ENCODE data around the gene FOXP1. TPM values are rescaled to one million over a fixed set of nuclear protein-coding genes. Genes with fewer than 3 reads are reported as not detected.

Gene FOXP1
- total and polyA plus RNA-seq, 4 donors, result 4.9 to 35.4 (median 32.0) TPM

DNA sequence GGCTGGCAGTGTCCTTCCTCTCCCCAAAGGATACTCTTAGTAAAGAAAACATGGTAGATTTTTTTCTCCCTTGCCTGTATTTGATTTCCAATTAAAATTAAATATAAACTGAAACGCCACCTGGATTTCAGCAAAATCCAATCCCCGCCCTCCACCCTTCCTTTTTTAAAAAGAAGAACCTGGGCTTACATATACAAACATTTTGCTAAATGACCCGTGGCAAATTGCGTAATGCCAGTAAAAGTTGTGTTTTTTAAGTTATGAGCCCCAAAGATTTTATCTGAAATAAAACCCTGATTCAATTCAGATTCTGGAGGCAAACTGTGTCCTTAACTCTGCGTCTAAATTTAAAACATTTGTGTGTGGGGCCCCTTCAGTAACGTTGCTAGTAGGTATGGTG, 403.0 kb downstream of the FOXP1 start:
- H3K9me3 ChIP-seq (ENCODE audit: control insufficient read depth in 4 of 4, low read length in 3 of 4), result no peaks in the 10 kb centered on the region
- no peak for DNase-seq (ENCODE audit: low spot score)
- H3K27me3 ChIP-seq (ENCODE audit: control insufficient read depth in 4 of 4, insufficient read depth in 4 of 4, low read length in 3 of 4), result no peaks in the 10 kb centered on the region
- H3K4me3 ChIP-seq (ENCODE audit: low read depth in 1 of 3, low read length in 3 of 3), result no peak overlapping the region
- no peak overlapping the region for H3K9ac ChIP-seq (ENCODE audit: low read depth in 1 of 2, low read length in 2 of 2)
- WGBS, result 41% methylated on average over 6 of the region's 6 CpGs
- H3K27ac ChIP-seq (ENCODE audit: low read depth in 1 of 2, low read length in 2 of 2), result no peak overlapping the region
- peaks cover 0 to 11% (median 0%) of the 10 kb centered on the region in 4 donors for H3K4me1 ChIP-seq (ENCODE audit: control insufficient read depth in 4 of 4, insufficient read depth in 4 of 4, low read length in 3 of 4)
- no peaks in the 10 kb centered on the region for H3K36me3 ChIP-seq (ENCODE audit: control insufficient read depth in 4 of 4, insufficient read depth in 3 of 4, low read depth in 1 of 4, low read length in 3 of 4)
- TF ChIP-seq HNF4A (conservative IDR thresholded peaks at IDR 0.05), result peak in 1 of 2 donors; percentile 9
- TF ChIP-seq, protein P1, sequence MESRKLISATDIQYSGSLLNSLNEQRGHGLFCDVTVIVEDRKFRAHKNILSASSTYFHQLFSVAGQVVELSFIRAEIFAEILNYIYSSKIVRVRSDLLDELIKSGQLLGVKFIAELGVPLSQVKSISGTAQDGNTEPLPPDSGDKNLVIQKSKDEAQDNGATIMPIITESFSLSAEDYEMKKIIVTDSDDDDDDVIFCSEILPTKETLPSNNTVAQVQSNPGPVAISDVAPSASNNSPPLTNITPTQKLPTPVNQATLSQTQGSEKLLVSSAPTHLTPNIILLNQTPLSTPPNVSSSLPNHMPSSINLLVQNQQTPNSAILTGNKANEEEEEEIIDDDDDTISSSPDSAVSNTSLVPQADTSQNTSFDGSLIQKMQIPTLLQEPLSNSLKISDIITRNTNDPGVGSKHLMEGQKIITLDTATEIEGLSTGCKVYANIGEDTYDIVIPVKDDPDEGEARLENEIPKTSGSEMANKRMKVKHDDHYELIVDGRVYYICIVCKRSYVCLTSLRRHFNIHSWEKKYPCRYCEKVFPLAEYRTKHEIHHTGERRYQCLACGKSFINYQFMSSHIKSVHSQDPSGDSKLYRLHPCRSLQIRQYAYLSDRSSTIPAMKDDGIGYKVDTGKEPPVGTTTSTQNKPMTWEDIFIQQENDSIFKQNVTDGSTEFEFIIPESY (IDR thresholded peaks at IDR 0.05), result no peak
- peak in 1 of 2 donors; percentile 23 for TF ChIP-seq RAD21 (IDR thresholded peaks at IDR 0.05)
- no peak for TF ChIP-seq HNF4G (IDR thresholded peaks at IDR 0.05)
- TF ChIP-seq JUND (IDR thresholded peaks at IDR 0.05), result no peak
- TF ChIP-seq, protein P2, sequence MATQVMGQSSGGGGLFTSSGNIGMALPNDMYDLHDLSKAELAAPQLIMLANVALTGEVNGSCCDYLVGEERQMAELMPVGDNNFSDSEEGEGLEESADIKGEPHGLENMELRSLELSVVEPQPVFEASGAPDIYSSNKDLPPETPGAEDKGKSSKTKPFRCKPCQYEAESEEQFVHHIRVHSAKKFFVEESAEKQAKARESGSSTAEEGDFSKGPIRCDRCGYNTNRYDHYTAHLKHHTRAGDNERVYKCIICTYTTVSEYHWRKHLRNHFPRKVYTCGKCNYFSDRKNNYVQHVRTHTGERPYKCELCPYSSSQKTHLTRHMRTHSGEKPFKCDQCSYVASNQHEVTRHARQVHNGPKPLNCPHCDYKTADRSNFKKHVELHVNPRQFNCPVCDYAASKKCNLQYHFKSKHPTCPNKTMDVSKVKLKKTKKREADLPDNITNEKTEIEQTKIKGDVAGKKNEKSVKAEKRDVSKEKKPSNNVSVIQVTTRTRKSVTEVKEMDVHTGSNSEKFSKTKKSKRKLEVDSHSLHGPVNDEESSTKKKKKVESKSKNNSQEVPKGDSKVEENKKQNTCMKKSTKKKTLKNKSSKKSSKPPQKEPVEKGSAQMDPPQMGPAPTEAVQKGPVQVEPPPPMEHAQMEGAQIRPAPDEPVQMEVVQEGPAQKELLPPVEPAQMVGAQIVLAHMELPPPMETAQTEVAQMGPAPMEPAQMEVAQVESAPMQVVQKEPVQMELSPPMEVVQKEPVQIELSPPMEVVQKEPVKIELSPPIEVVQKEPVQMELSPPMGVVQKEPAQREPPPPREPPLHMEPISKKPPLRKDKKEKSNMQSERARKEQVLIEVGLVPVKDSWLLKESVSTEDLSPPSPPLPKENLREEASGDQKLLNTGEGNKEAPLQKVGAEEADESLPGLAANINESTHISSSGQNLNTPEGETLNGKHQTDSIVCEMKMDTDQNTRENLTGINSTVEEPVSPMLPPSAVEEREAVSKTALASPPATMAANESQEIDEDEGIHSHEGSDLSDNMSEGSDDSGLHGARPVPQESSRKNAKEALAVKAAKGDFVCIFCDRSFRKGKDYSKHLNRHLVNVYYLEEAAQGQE (IDR thresholded peaks at IDR 0.05), result no peak
- TF ChIP-seq SP1 (IDR thresholded peaks at IDR 0.05), result no peak
- no peak for TF ChIP-seq NR2F2 (IDR thresholded peaks at IDR 0.05)

DNA sequence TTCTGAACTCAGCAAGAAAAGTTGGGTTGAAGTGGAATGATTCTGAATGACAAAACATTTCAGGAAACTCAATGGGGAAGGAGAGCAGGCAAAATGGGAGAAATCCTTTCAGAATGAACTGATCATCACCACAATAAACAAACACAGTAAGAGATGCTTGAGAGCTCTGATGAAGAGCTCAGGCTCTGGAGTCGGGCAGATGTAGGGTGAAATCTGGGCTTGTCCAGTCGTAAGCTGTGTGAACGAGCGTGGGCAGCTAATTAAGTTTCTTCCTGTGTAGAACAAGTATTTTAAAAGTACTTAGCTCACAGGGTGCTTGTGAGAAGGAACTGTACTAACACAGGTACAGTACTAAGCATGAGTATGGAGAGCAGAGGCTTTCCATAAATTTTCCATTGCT, 406.2 kb downstream of the FOXP1 start:
- TF ChIP-seq RAD21 (IDR thresholded peaks at IDR 0.05), result no peak
- TF ChIP-seq NR2F2 (IDR thresholded peaks at IDR 0.05), result no peak
- no peak for TF ChIP-seq JUND (IDR thresholded peaks at IDR 0.05)
- no peak for TF ChIP-seq FOXA2 (IDR thresholded peaks at IDR 0.05)
- no peak for TF ChIP-seq HNF4G (IDR thresholded peaks at IDR 0.05)
- no peak for TF ChIP-seq TAF1 (conservative IDR thresholded peaks at IDR 0.05)
- TF ChIP-seq, protein P3, sequence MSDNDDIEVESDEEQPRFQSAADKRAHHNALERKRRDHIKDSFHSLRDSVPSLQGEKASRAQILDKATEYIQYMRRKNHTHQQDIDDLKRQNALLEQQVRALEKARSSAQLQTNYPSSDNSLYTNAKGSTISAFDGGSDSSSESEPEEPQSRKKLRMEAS (IDR thresholded peaks at IDR 0.05), result no peak
- TF ChIP-seq EGR1 (IDR thresholded peaks at IDR 0.05; ENCODE audit: low read depth in 2 of 2), result no peak
- TF ChIP-seq GABPA (IDR thresholded peaks at IDR 0.05 in 1 of 2, conservative IDR thresholded peaks at IDR 0.05 in 1 of 2), result no peak
- TF ChIP-seq, protein P2 (IDR thresholded peaks at IDR 0.05), result no peak
- TF ChIP-seq FOXA1 (IDR thresholded peaks at IDR 0.05), result no peak
- TF ChIP-seq YY1 (IDR thresholded peaks at IDR 0.05), result no peak
- TF ChIP-seq HNF4A (conservative IDR thresholded peaks at IDR 0.05), result no peak
- no peak for TF ChIP-seq RXRA (IDR thresholded peaks at IDR 0.05)
- TF ChIP-seq, protein P4, sequence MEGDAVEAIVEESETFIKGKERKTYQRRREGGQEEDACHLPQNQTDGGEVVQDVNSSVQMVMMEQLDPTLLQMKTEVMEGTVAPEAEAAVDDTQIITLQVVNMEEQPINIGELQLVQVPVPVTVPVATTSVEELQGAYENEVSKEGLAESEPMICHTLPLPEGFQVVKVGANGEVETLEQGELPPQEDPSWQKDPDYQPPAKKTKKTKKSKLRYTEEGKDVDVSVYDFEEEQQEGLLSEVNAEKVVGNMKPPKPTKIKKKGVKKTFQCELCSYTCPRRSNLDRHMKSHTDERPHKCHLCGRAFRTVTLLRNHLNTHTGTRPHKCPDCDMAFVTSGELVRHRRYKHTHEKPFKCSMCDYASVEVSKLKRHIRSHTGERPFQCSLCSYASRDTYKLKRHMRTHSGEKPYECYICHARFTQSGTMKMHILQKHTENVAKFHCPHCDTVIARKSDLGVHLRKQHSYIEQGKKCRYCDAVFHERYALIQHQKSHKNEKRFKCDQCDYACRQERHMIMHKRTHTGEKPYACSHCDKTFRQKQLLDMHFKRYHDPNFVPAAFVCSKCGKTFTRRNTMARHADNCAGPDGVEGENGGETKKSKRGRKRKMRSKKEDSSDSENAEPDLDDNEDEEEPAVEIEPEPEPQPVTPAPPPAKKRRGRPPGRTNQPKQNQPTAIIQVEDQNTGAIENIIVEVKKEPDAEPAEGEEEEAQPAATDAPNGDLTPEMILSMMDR (IDR thresholded peaks at IDR 0.05; ENCODE audit: low read depth, low read length, missing input control), result no peak
- TF ChIP-seq SP1 (IDR thresholded peaks at IDR 0.05), result no peak
- TF ChIP-seq, protein P1 (IDR thresholded peaks at IDR 0.05), result no peak
- TF ChIP-seq, protein P5, sequence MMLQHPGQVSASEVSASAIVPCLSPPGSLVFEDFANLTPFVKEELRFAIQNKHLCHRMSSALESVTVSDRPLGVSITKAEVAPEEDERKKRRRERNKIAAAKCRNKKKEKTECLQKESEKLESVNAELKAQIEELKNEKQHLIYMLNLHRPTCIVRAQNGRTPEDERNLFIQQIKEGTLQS (IDR thresholded peaks at IDR 0.05), result no peak
- Histone ChIP-seq H3K4me1 (ENCODE audit: control insufficient read depth in 4 of 4, insufficient read depth in 4 of 4, low read length in 3 of 4) (peaks cover 0 to 11% (median 0%) of the 10 kb centered on the region in 4 donors), H3K27ac (ENCODE audit: low read depth in 1 of 2, low read length in 2 of 2) (no peak overlapping the region), H3K36me3 (ENCODE audit: control insufficient read depth in 4 of 4, insufficient read depth in 3 of 4, low read depth in 1 of 4, low read length in 3 of 4) (no peaks in the 10 kb centered on the region), H3K9ac (ENCODE audit: low read depth in 1 of 2, low read length in 2 of 2) (no peak overlapping the region), H3K4me3 (ENCODE audit: low read depth in 1 of 3, low read length in 3 of 3) (no peak overlapping the region), H3K27me3 (ENCODE audit: control insufficient read depth in 4 of 4, insufficient read depth in 4 of 4, low read length in 3 of 4) (no peaks in the 10 kb centered on the region), H3K9me3 (ENCODE audit: control insufficient read depth in 4 of 4, low read length in 3 of 4) (no peaks in the 10 kb centered on the region)
- DNase-seq (ENCODE audit: low spot score), result no peak
- WGBS, result 96% methylated on average over 4 of the region's 4 CpGs
